ENCODE data around the gene SLC4A1AP.

DNA sequence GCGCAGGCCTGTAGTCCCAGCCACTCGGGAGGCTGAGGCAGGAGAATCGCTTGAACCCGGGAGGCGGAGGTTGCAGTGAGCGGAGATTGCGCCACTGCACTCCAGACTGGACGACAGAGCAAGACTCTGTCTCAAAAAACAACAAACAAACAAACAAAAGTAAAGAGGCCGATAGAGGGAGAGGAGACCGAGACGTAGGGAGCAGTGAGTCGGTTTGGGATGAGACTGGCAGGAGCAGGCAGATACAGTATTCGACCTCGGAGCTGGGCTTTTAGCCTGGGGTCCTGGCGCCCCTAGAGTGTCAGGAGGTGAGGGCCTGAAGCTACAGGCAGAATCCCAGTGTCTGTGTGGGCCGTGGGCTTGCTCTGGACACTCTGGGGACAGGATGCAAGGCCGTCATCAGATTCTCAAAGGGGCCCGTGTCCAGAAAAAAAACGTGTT is 51.2 kb downstream of the SLC4A1AP start:
- no peak for TF ChIP-seq ZNF384 (IDR thresholded peaks at IDR 0.05)
- no peak for TF ChIP-seq NFRKB (IDR thresholded peaks at IDR 0.05)
